ENCODE measurements around the gene COL5A2.

The COL5A2 gene

DNA sequence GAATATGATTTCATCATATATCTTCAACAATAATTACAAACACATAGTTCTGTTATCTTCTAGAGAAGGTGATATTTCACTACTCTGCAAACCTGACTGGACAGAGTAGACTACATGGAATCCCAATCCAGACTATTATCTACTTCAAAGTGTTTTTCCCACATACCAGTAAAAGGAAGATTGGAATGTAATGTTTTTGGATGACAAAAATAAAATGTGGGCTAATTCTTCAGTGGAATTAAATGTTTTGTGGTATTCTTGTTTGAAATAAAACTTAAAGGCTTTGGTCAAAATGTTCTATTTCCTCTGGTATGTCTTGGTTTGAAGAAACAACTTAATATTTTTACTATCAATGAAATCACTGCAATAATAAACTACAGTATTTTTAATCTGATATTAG, 22.1 kb downstream of the COL5A2 start:
- no peaks in the 10 kb centered on the region for H4K20me1 ChIP-seq (ENCODE audit: insufficient read depth)
- H3K36me3 ChIP-seq (ENCODE audit: insufficient read depth) = no peaks in the 10 kb centered on the region
- no peak overlapping the region for H3K4me2 ChIP-seq
- H3K4me1 ChIP-seq (ENCODE audit: low read depth, poor library complexity, severe bottlenecking) = no peaks in the 10 kb centered on the region
- H3K27ac ChIP-seq = no peak overlapping the region
- no peaks in the 10 kb centered on the region for H3K79me2 ChIP-seq (ENCODE audit: insufficient read depth, low read depth)
- H3K4me3 ChIP-seq (IDR thresholded peaks at IDR 0.05; ENCODE audit: insufficient read depth, low read depth, low read length) = no peak overlapping the region
- no peak overlapping the region for H3K9ac ChIP-seq
- no peak overlapping the region for H2AFZ ChIP-seq (ENCODE audit: low read depth)
- TF ChIP-seq, protein P1, sequence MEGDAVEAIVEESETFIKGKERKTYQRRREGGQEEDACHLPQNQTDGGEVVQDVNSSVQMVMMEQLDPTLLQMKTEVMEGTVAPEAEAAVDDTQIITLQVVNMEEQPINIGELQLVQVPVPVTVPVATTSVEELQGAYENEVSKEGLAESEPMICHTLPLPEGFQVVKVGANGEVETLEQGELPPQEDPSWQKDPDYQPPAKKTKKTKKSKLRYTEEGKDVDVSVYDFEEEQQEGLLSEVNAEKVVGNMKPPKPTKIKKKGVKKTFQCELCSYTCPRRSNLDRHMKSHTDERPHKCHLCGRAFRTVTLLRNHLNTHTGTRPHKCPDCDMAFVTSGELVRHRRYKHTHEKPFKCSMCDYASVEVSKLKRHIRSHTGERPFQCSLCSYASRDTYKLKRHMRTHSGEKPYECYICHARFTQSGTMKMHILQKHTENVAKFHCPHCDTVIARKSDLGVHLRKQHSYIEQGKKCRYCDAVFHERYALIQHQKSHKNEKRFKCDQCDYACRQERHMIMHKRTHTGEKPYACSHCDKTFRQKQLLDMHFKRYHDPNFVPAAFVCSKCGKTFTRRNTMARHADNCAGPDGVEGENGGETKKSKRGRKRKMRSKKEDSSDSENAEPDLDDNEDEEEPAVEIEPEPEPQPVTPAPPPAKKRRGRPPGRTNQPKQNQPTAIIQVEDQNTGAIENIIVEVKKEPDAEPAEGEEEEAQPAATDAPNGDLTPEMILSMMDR (conservative IDR thresholded peaks at IDR 0.05; ENCODE audit: low read depth, low read length) = no peak
- H3K27me3 ChIP-seq (ENCODE audit: insufficient read depth, low read depth) = no peaks in the 10 kb centered on the region

- Histone ChIP-seq H3K27me3 (ENCODE audit: insufficient read depth, low read depth) (no peaks in the 10 kb centered on the region), H3K9ac (no peak overlapping the region), H3K36me3 (ENCODE audit: insufficient read depth) (no peaks in the 10 kb centered on the region), H3K4me3 (IDR thresholded peaks at IDR 0.05; ENCODE audit: insufficient read depth, low read depth, low read length) (no peak overlapping the region), H4K20me1 (ENCODE audit: insufficient read depth) (no peaks in the 10 kb centered on the region), H3K4me2 (no peak overlapping the region), H2AFZ (ENCODE audit: low read depth) (no peak overlapping the region), H3K79me2 (ENCODE audit: insufficient read depth, low read depth) (no peaks in the 10 kb centered on the region), H3K27ac (no peak overlapping the region), H3K4me1 (ENCODE audit: low read depth, poor library complexity, severe bottlenecking) (no peaks in the 10 kb centered on the region)
- TF ChIP-seq, protein P1 (conservative IDR thresholded peaks at IDR 0.05; ENCODE audit: low read depth, low read length) = no peak
These were observed 23.8 kb downstream of the COL5A2 start for GRCh38 chr2:189155795-189156194.

DNA sequence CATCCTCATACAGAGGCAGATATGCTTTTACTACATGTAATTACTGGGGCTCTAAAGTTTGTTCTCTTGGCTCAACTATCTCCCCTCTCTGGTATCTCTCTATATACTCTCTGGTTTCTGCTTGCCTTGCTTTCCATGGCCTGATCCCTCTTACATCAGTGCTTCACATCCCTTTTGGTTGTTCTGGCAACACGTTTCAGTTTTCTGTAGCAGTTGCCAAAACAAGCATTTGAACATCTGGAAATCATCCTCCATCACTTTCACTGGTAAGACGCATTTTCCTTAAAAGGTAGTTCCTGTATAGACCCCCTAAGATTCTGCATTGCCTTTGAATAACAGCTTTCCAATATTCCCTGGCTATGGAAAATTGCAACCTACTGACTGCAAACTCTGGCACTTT, 25.9 kb downstream of the COL5A2 start:
- Histone ChIP-seq H2AFZ (ENCODE audit: low read depth) (no peak overlapping the region), H3K4me3 (IDR thresholded peaks at IDR 0.05; ENCODE audit: insufficient read depth, low read depth, low read length) (no peak overlapping the region), H3K27ac (no peak overlapping the region), H3K36me3 (ENCODE audit: insufficient read depth) (no peaks in the 10 kb centered on the region), H4K20me1 (ENCODE audit: insufficient read depth) (no peaks in the 10 kb centered on the region), H3K4me1 (ENCODE audit: low read depth, poor library complexity, severe bottlenecking) (no peaks in the 10 kb centered on the region), H3K27me3 (ENCODE audit: insufficient read depth, low read depth) (no peaks in the 10 kb centered on the region), H3K4me2 (no peak overlapping the region), H3K79me2 (ENCODE audit: insufficient read depth, low read depth) (no peaks in the 10 kb centered on the region), H3K9ac (no peak overlapping the region)
- TF ChIP-seq, protein P1 (conservative IDR thresholded peaks at IDR 0.05; ENCODE audit: low read depth, low read length) = no peak

- Histone ChIP-seq H3K4me1 (ENCODE audit: low read depth, poor library complexity, severe bottlenecking) (no peaks in the 10 kb centered on the region), H3K36me3 (ENCODE audit: insufficient read depth) (no peaks in the 10 kb centered on the region), H3K27ac (no peak overlapping the region), H3K27me3 (ENCODE audit: insufficient read depth, low read depth) (no peaks in the 10 kb centered on the region), H3K9ac (no peak overlapping the region), H4K20me1 (ENCODE audit: insufficient read depth) (no peaks in the 10 kb centered on the region), H3K4me2 (no peak overlapping the region), H3K4me3 (IDR thresholded peaks at IDR 0.05; ENCODE audit: insufficient read depth, low read depth, low read length) (no peak overlapping the region), H2AFZ (ENCODE audit: low read depth) (no peak overlapping the region), H3K79me2 (ENCODE audit: insufficient read depth, low read depth) (no peaks in the 10 kb centered on the region)
- TF ChIP-seq, protein P1 (conservative IDR thresholded peaks at IDR 0.05; ENCODE audit: low read depth, low read length) = no peak
These were observed 27.1 kb downstream of the COL5A2 start for GRCh38 chr2:189152483-189152882.

Measured in KMS-11 (cell line).